Measurements from ENCODE around the gene PRAMEF25. TPM values are rescaled to one million over a fixed set of nuclear protein-coding genes. Genes with fewer than 3 reads are reported as not detected.
"Not testable (repeated sequence)": the region's sequence is repeated elsewhere in the genome, so short reads cannot be mapped to it uniquely, and the experiment has no call there.

PRAMEF25 gene
- total RNA-seq (2014; rRNA removed; shearing (Covaris generic)): not detected in 2 replicates
- total RNA-seq (2022): not detected in 2 replicates
- not detected for Bru-seq, nascent RNA
- BruChase-seq, experiment 1, labeled RNA remaining after a 6-hour chase: not detected
- not detected for BruChase-seq, experiment 2, labeled RNA remaining after a 2-hour chase
- long read RNA-seq: 0 reads

- H3K9me2 ChIP-seq (ENCODE audit: insufficient read depth, low read length); POLR2A ChIA-PET; H3K4me1 ChIP-seq (ENCODE audit: insufficient read depth, low read length, poor library complexity, severe bottlenecking); H3K27ac ChIP-seq (ENCODE audit: low read depth, low read length, poor library complexity, severe bottlenecking); H3K79me2 ChIP-seq (ENCODE audit: insufficient read depth, low read depth, low read length); intact Hi-C loops (cut with micrococcal nuclease; ENCODE audit: unreplicated experiment); H3K4me2 ChIP-seq (ENCODE audit: low read length); H2AFZ ChIP-seq (ENCODE audit: low read length); CTCF ChIA-PET (ENCODE audit: unreplicated experiment); DNase-seq (ENCODE audit: low spot score); BruUV-seq (replicated peaks); H3K4me3 ChIP-seq (ENCODE audit: low read depth, low read length, poor library complexity, severe bottlenecking); H4K20me1 ChIP-seq (ENCODE audit: insufficient read depth, low read length); H3K9me3 ChIP-seq (ENCODE audit: low read length); H3K36me3 ChIP-seq (ENCODE audit: insufficient read depth, low read length): not testable (repeated sequence)
Measured at GRCh38 chr1:13070474-13070873, at the start of gene PRAMEF25. Gene PRAMEF25, plus strand, starts transcription at chr1:13070774. Its CDS starts 2,920 bp downstream, at chr1:13073694.

GRCh38 chr1:13056475-13056874 lies 14.1 kb upstream of the PRAMEF25 start, which contains the start of gene PRAMEF27:
Gene PRAMEF27, minus strand, starts transcription at chr1:13056575. Its CDS starts 2,916 bp downstream, at chr1:13053659.
- H3K9me2 ChIP-seq (ENCODE audit: insufficient read depth, low read length); H3K4me2 ChIP-seq (ENCODE audit: low read length); H4K20me1 ChIP-seq (ENCODE audit: insufficient read depth, low read length); BruUV-seq (replicated peaks); POLR2A ChIA-PET; H3K36me3 ChIP-seq (ENCODE audit: insufficient read depth, low read length); H3K9me3 ChIP-seq (ENCODE audit: low read length); H3K4me1 ChIP-seq (ENCODE audit: insufficient read depth, low read length, poor library complexity, severe bottlenecking); intact Hi-C loops (cut with micrococcal nuclease; ENCODE audit: unreplicated experiment); H2AFZ ChIP-seq (ENCODE audit: low read length); DNase-seq (ENCODE audit: low spot score); CTCF ChIA-PET (ENCODE audit: unreplicated experiment); H3K4me3 ChIP-seq (ENCODE audit: low read depth, low read length, poor library complexity, severe bottlenecking); H3K27ac ChIP-seq (ENCODE audit: low read depth, low read length, poor library complexity, severe bottlenecking); H3K79me2 ChIP-seq (ENCODE audit: insufficient read depth, low read depth, low read length): not testable (repeated sequence)

GRCh38 chr1:13116754-13117153 lies 46.2 kb downstream of the PRAMEF25 start, which contains the start of gene HNRNPCL2:
Gene HNRNPCL2, minus strand, starts transcription at chr1:13116854. Its CDS starts 454 bp downstream, at chr1:13116400.
- H2AFZ ChIP-seq (ENCODE audit: low read length); POLR2A ChIA-PET; H4K20me1 ChIP-seq (ENCODE audit: insufficient read depth, low read length); H3K9me2 ChIP-seq (ENCODE audit: insufficient read depth, low read length); H3K9me3 ChIP-seq (ENCODE audit: low read length); H3K79me2 ChIP-seq (ENCODE audit: insufficient read depth, low read depth, low read length); H3K4me2 ChIP-seq (ENCODE audit: low read length); H3K4me3 ChIP-seq (ENCODE audit: low read depth, low read length, poor library complexity, severe bottlenecking); BruUV-seq (replicated peaks); H3K27ac ChIP-seq (ENCODE audit: low read depth, low read length, poor library complexity, severe bottlenecking); H3K4me1 ChIP-seq (ENCODE audit: insufficient read depth, low read length, poor library complexity, severe bottlenecking); intact Hi-C loops (cut with micrococcal nuclease; ENCODE audit: unreplicated experiment); CTCF ChIA-PET (ENCODE audit: unreplicated experiment); DNase-seq (ENCODE audit: low spot score); H3K36me3 ChIP-seq (ENCODE audit: insufficient read depth, low read length): not testable (repeated sequence)

Other genes starting within 250 kb of the PRAMEF25 start
- gene PRAMEF11, start 239.4 kb upstream of the PRAMEF25 start, total RNA-seq (2014; rRNA removed; shearing (Covaris generic)): not detected in 2 replicates
- not detected in 2 replicates for gene PRAMEF11, start 239.4 kb upstream of the PRAMEF25 start, total RNA-seq (2022)
- gene HNRNPCL1, start 222.1 kb upstream of the PRAMEF25 start, total RNA-seq (2014; rRNA removed; shearing (Covaris generic)): not detected in 2 replicates
- gene HNRNPCL1, start 222.1 kb upstream of the PRAMEF25 start, total RNA-seq (2022): not detected in 2 replicates
- not detected in 2 replicates for gene PRAMEF2, start 213.7 kb upstream of the PRAMEF25 start, total RNA-seq (2014; rRNA removed; shearing (Covaris generic))
- gene PRAMEF2, start 213.7 kb upstream of the PRAMEF25 start, total RNA-seq (2022): not detected in 2 replicates
- not detected in 2 replicates for gene PRAMEF4, start 184.6 kb upstream of the PRAMEF25 start, total RNA-seq (2014; rRNA removed; shearing (Covaris generic))
- not detected in 2 replicates for gene PRAMEF4, start 184.6 kb upstream of the PRAMEF25 start, total RNA-seq (2022)
- gene PRAMEF10, start 172.5 kb upstream of the PRAMEF25 start, total RNA-seq (2014; rRNA removed; shearing (Covaris generic)): not detected in 2 replicates
- gene PRAMEF10, start 172.5 kb upstream of the PRAMEF25 start, total RNA-seq (2022): not detected in 2 replicates
- not detected in 2 replicates for gene PRAMEF7, start 154.2 kb upstream of the PRAMEF25 start, total RNA-seq (2014; rRNA removed; shearing (Covaris generic))
- not detected in 2 replicates for gene PRAMEF7, start 154.2 kb upstream of the PRAMEF25 start, total RNA-seq (2022)
- gene PRAMEF6, start 123.2 kb upstream of the PRAMEF25 start, total RNA-seq (2014; rRNA removed; shearing (Covaris generic)): not detected in 2 replicates
- gene PRAMEF6, start 123.2 kb upstream of the PRAMEF25 start, total RNA-seq (2022): not detected in 2 replicates
- gene PRAMEF27, start 14.2 kb upstream of the PRAMEF25 start, total RNA-seq (2014; rRNA removed; shearing (Covaris generic)): not detected in 2 replicates
- gene PRAMEF27, start 14.2 kb upstream of the PRAMEF25 start, total RNA-seq (2022): not detected in 2 replicates
- gene HNRNPCL3, start 10.0 kb upstream of the PRAMEF25 start, total RNA-seq (2014; rRNA removed; shearing (Covaris generic)): not detected in 2 replicates
- gene HNRNPCL3, start 10.0 kb upstream of the PRAMEF25 start, total RNA-seq (2022): not detected in 2 replicates
- gene HNRNPCL2, start 46.1 kb downstream of the PRAMEF25 start, total RNA-seq (2014; rRNA removed; shearing (Covaris generic)): not detected in 2 replicates
- not detected in 2 replicates for gene HNRNPCL2, start 46.1 kb downstream of the PRAMEF25 start, total RNA-seq (2022)
- not detected in 2 replicates for gene PRAMEF26, start 85.2 kb downstream of the PRAMEF25 start, total RNA-seq (2014; rRNA removed; shearing (Covaris generic))
- not detected in 2 replicates for gene PRAMEF26, start 85.2 kb downstream of the PRAMEF25 start, total RNA-seq (2022)
- not detected in 2 replicates for gene HNRNPCL4, start 94.9 kb downstream of the PRAMEF25 start, total RNA-seq (2014; rRNA removed; shearing (Covaris generic))
- gene HNRNPCL4, start 94.9 kb downstream of the PRAMEF25 start, total RNA-seq (2022): not detected in 2 replicates
- gene PRAMEF9, start 101.1 kb downstream of the PRAMEF25 start, total RNA-seq (2014; rRNA removed; shearing (Covaris generic)): not detected in 2 replicates
- gene PRAMEF9, start 101.1 kb downstream of the PRAMEF25 start, total RNA-seq (2022): not detected in 2 replicates
- gene PRAMEF13, start 130.6 kb downstream of the PRAMEF25 start, total RNA-seq (2014; rRNA removed; shearing (Covaris generic)): not detected in 2 replicates
- not detected in 2 replicates for gene PRAMEF13, start 130.6 kb downstream of the PRAMEF25 start, total RNA-seq (2022)
- not detected in 2 replicates for gene PRAMEF18, start 155.4 kb downstream of the PRAMEF25 start, total RNA-seq (2014; rRNA removed; shearing (Covaris generic))
- gene PRAMEF18, start 155.4 kb downstream of the PRAMEF25 start, total RNA-seq (2022): not detected in 2 replicates
- not detected in 2 replicates for gene PRAMEF5, start 183.4 kb downstream of the PRAMEF25 start, total RNA-seq (2014; rRNA removed; shearing (Covaris generic))
- gene PRAMEF5, start 183.4 kb downstream of the PRAMEF25 start, total RNA-seq (2022): not detected in 2 replicates
- gene PRAMEF8, start 214.4 kb downstream of the PRAMEF25 start, total RNA-seq (2014; rRNA removed; shearing (Covaris generic)): not detected in 2 replicates
- gene PRAMEF8, start 214.4 kb downstream of the PRAMEF25 start, total RNA-seq (2022): not detected in 2 replicates
- gene PRAMEF33, start 232.8 kb downstream of the PRAMEF25 start, total RNA-seq (2014; rRNA removed; shearing (Covaris generic)): not detected in 2 replicates
- gene PRAMEF33, start 232.8 kb downstream of the PRAMEF25 start, total RNA-seq (2022): not detected in 2 replicates
- gene PRAMEF15, start 244.8 kb downstream of the PRAMEF25 start, total RNA-seq (2014; rRNA removed; shearing (Covaris generic)): not detected in 2 replicates
- gene PRAMEF15, start 244.8 kb downstream of the PRAMEF25 start, total RNA-seq (2022): not detected in 2 replicates